D721Med (cell line): ENCODE measurements around the gene TPR.

ENCODE experiments used
- DNase-seq: peaks from one replicate; pipeline ENCODE4 v3.0.0; 2011; ENCODE audit warnings: low spot score; ENCODE audit not compliant: insufficient read length
- FAIRE-seq: peaks from 2 replicates; lab custom pipeline; 2011; peaks lifted over from hg19 to GRCh38; lab: Jason Lieb, UNC
- CTCF ChIP-seq: IDR thresholded peaks from 2 replicates; pipeline ENCODE4 v1.5.1; 2012; ENCODE audit warnings: mild to moderate bottlenecking, control low read depth; ENCODE audit not compliant: insufficient read depth; ENCODE audit errors: missing control alignments

Gene TPR

DNA sequence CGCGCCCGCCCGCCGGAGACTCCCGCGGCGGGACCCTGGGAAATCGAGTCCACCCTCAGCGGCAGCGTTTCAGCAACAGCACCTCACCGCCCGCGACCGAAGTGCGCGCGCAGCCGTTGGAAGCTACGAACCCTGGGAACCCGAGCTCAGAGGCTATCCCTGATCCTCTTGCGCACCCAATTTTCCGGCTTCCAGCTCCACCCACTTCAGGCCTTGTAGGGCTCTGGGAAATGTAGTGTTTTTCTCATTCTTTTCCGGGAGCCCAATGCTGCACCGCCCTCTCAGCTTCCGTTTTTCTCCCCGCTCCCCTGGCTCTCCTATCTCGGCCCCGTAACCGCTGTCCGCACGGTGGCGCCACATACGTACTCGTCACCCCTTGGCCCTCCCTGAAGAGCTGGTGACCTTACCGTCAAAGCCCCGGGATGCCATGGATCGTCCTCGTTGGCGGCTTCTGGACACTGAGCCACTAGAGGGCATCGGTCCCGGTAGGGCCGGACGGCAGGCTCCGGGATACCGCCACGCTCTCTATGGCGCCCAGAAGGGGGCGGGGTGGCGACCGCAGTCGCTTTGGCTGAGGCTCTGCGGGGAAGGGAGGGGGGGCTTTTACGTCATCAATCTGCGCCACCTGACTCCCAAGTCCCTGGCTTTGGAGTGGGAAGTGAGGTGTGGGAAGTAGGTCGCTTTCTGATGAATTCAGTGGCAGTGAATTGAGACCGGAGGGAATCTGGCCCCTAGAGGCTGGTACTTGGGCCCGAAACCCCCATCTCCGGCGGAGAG, at the start of gene TPR, which contains the start of gene ODR4:
Gene TPR, minus strand, starts transcription at position 102 of the 777 bp plus-strand sequence. CDS start 225 bp downstream, outside the sequence.
Gene ODR4, plus strand, starts transcription at position 687 of the 777 bp plus-strand sequence. CDS start 3,948 bp downstream, outside the sequence.
- TF ChIP-seq CTCF = peak; percentile 99
- peak; percentile 96 for FAIRE-seq
- DNase-seq = peak; percentile 72

DNA sequence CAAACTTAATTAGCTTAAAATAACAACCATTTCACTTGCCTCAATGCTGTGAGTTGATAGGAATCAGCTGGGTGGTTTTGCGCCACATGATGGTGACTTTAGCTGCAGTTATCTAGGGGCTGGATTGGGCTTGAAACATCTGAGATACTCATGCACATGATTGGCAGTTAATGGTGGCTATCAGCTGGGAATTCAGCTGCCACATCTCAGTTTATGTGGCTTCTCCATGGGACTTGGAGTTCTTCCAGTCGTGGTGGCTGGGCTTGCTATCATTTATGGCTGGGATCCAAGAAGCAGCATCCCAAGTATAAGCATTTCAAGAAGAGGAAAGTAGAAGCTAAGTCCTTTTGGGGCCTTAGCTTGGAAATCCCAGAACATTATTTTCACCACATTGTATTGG, 49.5 kb upstream of the TPR start:
- TF ChIP-seq CTCF = no peak
- FAIRE-seq = no peak
- no peak for DNase-seq

- DNase-seq = no peak
- no peak for FAIRE-seq
- no peak for TF ChIP-seq CTCF
These were observed 46.4 kb upstream of the TPR start for GRCh38 chr1:186421446-186421845.

DNA sequence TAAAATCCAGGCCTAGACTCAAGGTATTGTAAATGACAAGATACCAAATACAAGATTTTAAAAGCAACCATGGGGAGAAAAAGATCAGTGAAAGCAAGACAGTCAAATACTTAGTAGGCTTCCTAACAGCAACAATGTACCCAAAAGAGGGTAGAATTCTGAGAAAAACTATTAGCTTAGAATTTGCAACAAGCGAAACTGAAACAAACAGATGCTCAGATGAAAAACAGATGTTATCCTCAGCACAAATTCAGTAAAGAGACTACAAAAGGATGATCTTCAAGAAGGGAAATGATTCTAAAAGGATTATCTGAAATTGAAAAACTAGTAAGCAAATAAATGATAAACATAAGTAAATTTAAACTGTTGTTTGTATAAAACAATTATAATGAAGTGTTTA, 45.9 kb upstream of the TPR start:
- DNase-seq (no peak), FAIRE-seq (no peak)
- TF ChIP-seq CTCF = no peak

GRCh38 chr1:186420311-186420710, 45.3 kb upstream of the TPR start:
- TF ChIP-seq CTCF = no peak
- no peak for DNase-seq
- no peak for FAIRE-seq

GRCh38 chr1:186418503-186418902, 43.5 kb upstream of the TPR start:
- DNase-seq (no peak), FAIRE-seq (no peak)
- no peak for TF ChIP-seq CTCF

DNA sequence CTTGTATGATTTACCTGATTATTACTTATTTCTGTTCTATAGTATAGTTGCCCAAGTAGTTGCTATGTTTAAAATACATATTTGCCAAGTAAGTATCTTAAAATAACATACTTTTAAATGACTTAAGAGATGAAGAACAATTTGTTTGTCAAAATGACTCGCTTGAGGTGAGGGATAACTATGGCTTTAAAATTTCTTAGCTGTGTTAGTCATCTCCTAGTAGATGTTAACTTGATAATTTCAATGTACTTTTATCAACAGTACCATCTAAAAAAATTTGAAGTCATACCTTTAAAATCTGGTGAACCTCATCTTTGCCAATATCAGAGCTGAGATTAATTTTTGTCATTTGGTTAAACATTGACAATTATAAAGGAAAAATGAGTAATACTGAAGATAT, 38.3 kb upstream of the TPR start:
- FAIRE-seq (peak; percentile 75), DNase-seq (no peak)
- no peak for TF ChIP-seq CTCF
